ENCODE data around the gene ANXA11. TPM values are rescaled to one million over a fixed set of nuclear protein-coding genes. Genes with fewer than 3 reads are reported as not detected.

The ANXA11 gene
- total and polyA plus RNA-seq, 2 of the 4 experiments (the other 2 are of a cell fraction): 39.4 to 109 TPM

DNA sequence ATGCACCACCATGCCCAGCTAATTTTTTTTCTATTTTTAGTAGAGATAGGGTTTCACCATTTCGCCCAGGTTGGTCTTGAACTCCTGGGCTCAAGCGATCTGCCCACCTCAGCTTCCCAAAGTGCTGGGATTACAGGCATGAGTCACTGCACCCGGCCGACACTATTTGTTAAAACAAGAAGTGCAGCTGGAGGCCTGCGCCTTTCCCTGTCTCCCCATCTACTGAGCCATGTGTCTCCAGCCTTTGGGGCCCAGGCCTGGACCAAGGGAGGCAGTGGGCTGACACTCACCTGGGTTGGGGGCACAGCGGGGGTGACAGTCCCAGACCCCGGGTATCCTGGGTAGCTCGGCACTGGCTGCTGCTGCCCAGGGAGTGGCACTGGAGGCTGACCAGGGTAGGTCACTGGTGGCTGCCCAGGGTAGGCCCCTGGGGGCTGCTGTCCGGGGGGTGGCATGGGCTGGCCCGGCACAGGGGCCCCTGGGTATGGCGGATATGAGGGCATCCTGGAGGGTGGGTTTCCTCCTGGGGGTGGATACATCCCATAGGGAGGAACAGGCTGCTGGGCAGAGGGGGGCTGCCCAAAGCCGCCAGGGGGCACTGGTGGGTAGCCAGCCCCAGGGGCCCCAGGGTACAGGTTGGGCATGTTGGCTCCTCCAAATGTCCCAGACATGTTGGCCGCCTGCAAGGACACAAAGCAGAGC lies 36.5 kb downstream of the ANXA11 start:
- dilution Hi-C loops (cut with HindIII; ENCODE audit: low sequenced_read_pairs, unreplicated experiment): no loop called here
- Histone ChIP-seq H3K4me1 (ENCODE audit: control insufficient read depth, insufficient read depth, low read length) (peaks cover 28% of the 10 kb centered on the region), H2AK9ac (replicated peaks; ENCODE audit: low read depth, low read length, poor library complexity) (no peak overlapping the region)
- TF ChIP-seq POLR2A (IDR thresholded peaks at IDR 0.05; ENCODE audit: low read depth, low read length) (no peak), MXI1 (IDR thresholded peaks at IDR 0.05; ENCODE audit: borderline replicate concordance, low read depth, low read length) (no peak), CHD1 (IDR thresholded peaks at IDR 0.05; ENCODE audit: low read depth, low read length) (no peak), SMC3 (IDR thresholded peaks at IDR 0.05; ENCODE audit: low read depth, low read length) (no peak), MAZ (IDR thresholded peaks at IDR 0.05; ENCODE audit: borderline replicate concordance, low read depth, low read length) (no peak), RFX5 (IDR thresholded peaks at IDR 0.05; ENCODE audit: low read depth, low read length) (no peak), BHLHE40 (IDR thresholded peaks at IDR 0.05; ENCODE audit: low read depth, low read length) (no peak), RCOR1 (IDR thresholded peaks at IDR 0.05; ENCODE audit: insufficient replicate concordance, low read length) (no peak), RAD21 (IDR thresholded peaks at IDR 0.05; ENCODE audit: low read length) (no peak), CEBPB (IDR thresholded peaks at IDR 0.05; ENCODE audit: low read depth, low read length) (no peak), FOS (IDR thresholded peaks at IDR 0.05; ENCODE audit: low read depth, low read length) (no peak), MAFK (IDR thresholded peaks at IDR 0.05; ENCODE audit: low read depth, low read length) (no peak)
- TF ChIP-seq, protein P1, sequence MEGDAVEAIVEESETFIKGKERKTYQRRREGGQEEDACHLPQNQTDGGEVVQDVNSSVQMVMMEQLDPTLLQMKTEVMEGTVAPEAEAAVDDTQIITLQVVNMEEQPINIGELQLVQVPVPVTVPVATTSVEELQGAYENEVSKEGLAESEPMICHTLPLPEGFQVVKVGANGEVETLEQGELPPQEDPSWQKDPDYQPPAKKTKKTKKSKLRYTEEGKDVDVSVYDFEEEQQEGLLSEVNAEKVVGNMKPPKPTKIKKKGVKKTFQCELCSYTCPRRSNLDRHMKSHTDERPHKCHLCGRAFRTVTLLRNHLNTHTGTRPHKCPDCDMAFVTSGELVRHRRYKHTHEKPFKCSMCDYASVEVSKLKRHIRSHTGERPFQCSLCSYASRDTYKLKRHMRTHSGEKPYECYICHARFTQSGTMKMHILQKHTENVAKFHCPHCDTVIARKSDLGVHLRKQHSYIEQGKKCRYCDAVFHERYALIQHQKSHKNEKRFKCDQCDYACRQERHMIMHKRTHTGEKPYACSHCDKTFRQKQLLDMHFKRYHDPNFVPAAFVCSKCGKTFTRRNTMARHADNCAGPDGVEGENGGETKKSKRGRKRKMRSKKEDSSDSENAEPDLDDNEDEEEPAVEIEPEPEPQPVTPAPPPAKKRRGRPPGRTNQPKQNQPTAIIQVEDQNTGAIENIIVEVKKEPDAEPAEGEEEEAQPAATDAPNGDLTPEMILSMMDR (conservative IDR thresholded peaks at IDR 0.05; ENCODE audit: low read depth, low read length): no peak
- TF ChIP-seq, protein P2, sequence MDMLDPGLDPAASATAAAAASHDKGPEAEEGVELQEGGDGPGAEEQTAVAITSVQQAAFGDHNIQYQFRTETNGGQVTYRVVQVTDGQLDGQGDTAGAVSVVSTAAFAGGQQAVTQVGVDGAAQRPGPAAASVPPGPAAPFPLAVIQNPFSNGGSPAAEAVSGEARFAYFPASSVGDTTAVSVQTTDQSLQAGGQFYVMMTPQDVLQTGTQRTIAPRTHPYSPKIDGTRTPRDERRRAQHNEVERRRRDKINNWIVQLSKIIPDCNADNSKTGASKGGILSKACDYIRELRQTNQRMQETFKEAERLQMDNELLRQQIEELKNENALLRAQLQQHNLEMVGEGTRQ (IDR thresholded peaks at IDR 0.05; ENCODE audit: low read depth, low read length): no peak
- TF ChIP-seq, protein P3, sequence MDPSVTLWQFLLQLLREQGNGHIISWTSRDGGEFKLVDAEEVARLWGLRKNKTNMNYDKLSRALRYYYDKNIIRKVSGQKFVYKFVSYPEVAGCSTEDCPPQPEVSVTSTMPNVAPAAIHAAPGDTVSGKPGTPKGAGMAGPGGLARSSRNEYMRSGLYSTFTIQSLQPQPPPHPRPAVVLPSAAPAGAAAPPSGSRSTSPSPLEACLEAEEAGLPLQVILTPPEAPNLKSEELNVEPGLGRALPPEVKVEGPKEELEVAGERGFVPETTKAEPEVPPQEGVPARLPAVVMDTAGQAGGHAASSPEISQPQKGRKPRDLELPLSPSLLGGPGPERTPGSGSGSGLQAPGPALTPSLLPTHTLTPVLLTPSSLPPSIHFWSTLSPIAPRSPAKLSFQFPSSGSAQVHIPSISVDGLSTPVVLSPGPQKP (IDR thresholded peaks at IDR 0.05; ENCODE audit: borderline replicate concordance, low read depth, low read length): no peak

More for the DNA sequence above, 36.5 kb downstream of the ANXA11 start:
- Histone ChIP-seq H3K27ac (ENCODE audit: insufficient read depth, low read length) (no peak overlapping the region; the same call in 1 of the 2 replicates), H4K5ac (ENCODE audit: low read depth, low read length) (no peak overlapping the region), H3K23ac (ENCODE audit: low read depth, low read length) (no peak overlapping the region), H3K27me3 (ENCODE audit: control insufficient read depth, insufficient read depth, low read length) (no peaks in the 10 kb centered on the region), H3K9me3 (ENCODE audit: control insufficient read depth, insufficient read depth, low read length) (no peaks in the 10 kb centered on the region), H2BK120ac (ENCODE audit: low read depth, low read length) (no peak overlapping the region), H3K18ac (ENCODE audit: low read depth, low read length) (no peak overlapping the region), H3K36me3 (ENCODE audit: control insufficient read depth, insufficient read depth, low read length) (peaks cover 55% of the 10 kb centered on the region), H4K8ac (ENCODE audit: low read depth in 2 of 2, low read length in 2 of 2) (no peak overlapping the region), H2AK5ac (ENCODE audit: low read depth, low read length) (peak overlapping the region; percentile 32; the same call in 1 of the 2 replicates), H3K9ac (ENCODE audit: low read depth, low read length) (no peak overlapping the region), H2BK15ac (ENCODE audit: low read depth, low read length) (no peak overlapping the region), H3K4ac (ENCODE audit: low read depth, low read length) (no peak overlapping the region), H3K9me1 (ENCODE audit: insufficient read depth, low read length) (peaks cover 44% of the 10 kb centered on the region), H4K20me1 (ENCODE audit: insufficient read depth, low read length) (peaks cover 36% of the 10 kb centered on the region), H2BK20ac (ENCODE audit: low read depth, low read length) (no peak overlapping the region), H2BK5ac (ENCODE audit: low read depth, low read length, poor library complexity, severe bottlenecking) (no peak overlapping the region), H2AFZ (replicated peaks; ENCODE audit: low read length, poor library complexity) (peak overlapping the region; percentile 24), H3K14ac (replicated peaks; ENCODE audit: low read depth, low read length) (no peak overlapping the region), H3K56ac (ENCODE audit: extremely low read depth, insufficient read depth, low read length) (no peak overlapping the region), H3K79me1 (ENCODE audit: low read depth in 1 of 2, low read length in 2 of 2) (peaks cover 23 to 100% of the 10 kb centered on the region in 2 experiments), H4K91ac (ENCODE audit: insufficient read depth, low read depth, low read length) (no peak overlapping the region; the same call in 1 of the 2 replicates), H3K4me2 (ENCODE audit: low read depth, low read length) (no peak overlapping the region), H3K4me3 (ENCODE audit: insufficient read depth, low read depth, low read length) (no peak overlapping the region)
- CTCF ChIA-PET: interaction anchor here (0.8 to 0.9 kb wide), 2 partner anchors 15 to 19 kb away, joined by 3 to 4 read pairs; no protein-coding TSS in a partner anchor
- BruUV-seq (replicated peaks): no TSS peak
- in situ Hi-C loops (cut with MboI; ENCODE audit: low sequenced_read_pairs) (loop anchor here (25.0 kb wide), 1 partner anchor 293 kb away; the partner anchor contains the start of gene TSPAN14), intact Hi-C loops (cut with micrococcal nuclease) (no loop called here)
- POLR2A ChIA-PET (ENCODE audit: unreplicated experiment): no interaction called here
- WGBS, 2 experiments (ENCODE audit: extremely low coverage in 2 of 2, insufficient read length in 1 of 2): no CpG with 5 or more reads among the region's 13 CpGs
- DNase-seq (peak; percentile 47), ATAC-seq (ENCODE audit: low read depth) (peak; percentile 22)
